ENCODE results near the gene RBCK1.
"Not testable (repeated sequence)": the region's sequence is repeated elsewhere in the genome, so short reads cannot be mapped to it uniquely, and the experiment has no call there.

RBCK1 gene

GRCh38 chr20:381581-382290 lies 26.4 kb upstream of the RBCK1 start:
- peaks cover 20% of the 10 kb centered on the region for H3K36me3 Mint-ChIP-seq (ENCODE audit: insufficient read depth)

GRCh38 chr20:382291-383115 lies 25.6 kb upstream of the RBCK1 start:
- Mint-ChIP-seq H3K27ac (ENCODE audit: low read depth) (peak overlapping the region; percentile 46), H3K36me3 (ENCODE audit: insufficient read depth) (peaks cover 20% of the 10 kb centered on the region), H3K4me3 (peak overlapping the region; percentile 86), H3K4me1 (peaks cover 10% of the 10 kb centered on the region), H3K9me3 (no peaks in the 10 kb centered on the region), H3K27me3 (no peaks in the 10 kb centered on the region)
- DNase-seq (ENCODE audit: low spot score in 2 of 2), result peak in 1 of 2 donors; percentile 14
- ATAC-seq (replicated peaks; ENCODE audit: extremely low read depth, poor library complexity, severe bottlenecking), result no peak

More at GRCh38 chr20:381581-382290, 26.4 kb upstream of the RBCK1 start:
- no peaks in the 10 kb centered on the region for H3K27me3 Mint-ChIP-seq
- H3K9me3 Mint-ChIP-seq, result no peaks in the 10 kb centered on the region
- peak overlapping the region; percentile 46 for H3K27ac Mint-ChIP-seq (ENCODE audit: low read depth)
- ATAC-seq (replicated peaks; ENCODE audit: extremely low read depth, poor library complexity, severe bottlenecking), result peak; percentile 66
- peak; percentile 44 to 60 for DNase-seq (ENCODE audit: low spot score in 2 of 2)
- peaks cover 10% of the 10 kb centered on the region for H3K4me1 Mint-ChIP-seq
- peak overlapping the region; percentile 86 for H3K4me3 Mint-ChIP-seq

- no peak for ATAC-seq (replicated peaks; ENCODE audit: extremely low read depth, poor library complexity, severe bottlenecking)
These were observed 24.2 kb upstream of the RBCK1 start for GRCh38 chr20:383889-384288.

GRCh38 chr20:384723-385122 lies 23.4 kb upstream of the RBCK1 start:
- Mint-ChIP-seq H3K36me3 (ENCODE audit: insufficient read depth) (peaks cover 26% of the 10 kb centered on the region), H3K4me3 (no peak overlapping the region), H3K27me3 (no peaks in the 10 kb centered on the region), H3K27ac (ENCODE audit: low read depth) (no peak overlapping the region), H3K4me1 (peaks cover 15% of the 10 kb centered on the region), H3K9me3 (no peaks in the 10 kb centered on the region)
- DNase-seq (ENCODE audit: low spot score in 2 of 2) (no peak), ATAC-seq (replicated peaks; ENCODE audit: extremely low read depth, poor library complexity, severe bottlenecking) (no peak)

More at GRCh38 chr20:383889-384288, 24.2 kb upstream of the RBCK1 start:
- Mint-ChIP-seq H3K27me3 (no peaks in the 10 kb centered on the region), H3K4me3 (no peak overlapping the region), H3K36me3 (ENCODE audit: insufficient read depth) (peaks cover 20% of the 10 kb centered on the region), H3K9me3 (no peaks in the 10 kb centered on the region), H3K4me1 (peaks cover 10% of the 10 kb centered on the region), H3K27ac (ENCODE audit: low read depth) (peak overlapping the region; percentile 37)
- DNase-seq (ENCODE audit: low spot score in 2 of 2), result no peak

GRCh38 chr20:385448-385847 lies 22.7 kb upstream of the RBCK1 start:
- Mint-ChIP-seq H3K36me3 (ENCODE audit: insufficient read depth) (peaks cover 32% of the 10 kb centered on the region), H3K9me3 (no peaks in the 10 kb centered on the region), H3K27me3 (no peaks in the 10 kb centered on the region), H3K27ac (ENCODE audit: low read depth) (no peak overlapping the region), H3K4me1 (peaks cover 15% of the 10 kb centered on the region), H3K4me3 (no peak overlapping the region)
- ATAC-seq (replicated peaks; ENCODE audit: extremely low read depth, poor library complexity, severe bottlenecking), result no peak
- no peak for DNase-seq (ENCODE audit: low spot score in 2 of 2)

GRCh38 chr20:386634-387033 lies 21.5 kb upstream of the RBCK1 start:
- Mint-ChIP-seq H3K36me3 (ENCODE audit: insufficient read depth) (peaks cover 38% of the 10 kb centered on the region), H3K4me1 (peaks cover 15% of the 10 kb centered on the region)
- H3K27ac Mint-ChIP-seq (ENCODE audit: low read depth); DNase-seq (ENCODE audit: low spot score in 2 of 2); H3K4me3 Mint-ChIP-seq; ATAC-seq (replicated peaks; ENCODE audit: extremely low read depth, poor library complexity, severe bottlenecking); H3K27me3 Mint-ChIP-seq; H3K9me3 Mint-ChIP-seq: not testable (repeated sequence)

GRCh38 chr20:387520-387919 lies 20.6 kb upstream of the RBCK1 start:
- no peak for ATAC-seq (replicated peaks; ENCODE audit: extremely low read depth, poor library complexity, severe bottlenecking)
- Mint-ChIP-seq H3K27me3 (no peaks in the 10 kb centered on the region), H3K9me3 (no peaks in the 10 kb centered on the region), H3K36me3 (ENCODE audit: insufficient read depth) (peaks cover 39% of the 10 kb centered on the region), H3K4me1 (peaks cover 15% of the 10 kb centered on the region), H3K4me3 (no peak overlapping the region), H3K27ac (ENCODE audit: low read depth) (no peak overlapping the region)
- DNase-seq (ENCODE audit: low spot score in 2 of 2), result no peak

GRCh38 chr20:388034-388994 lies 19.8 kb upstream of the RBCK1 start:
- Mint-ChIP-seq H3K27me3 (no peaks in the 10 kb centered on the region), H3K27ac (ENCODE audit: low read depth) (no peak overlapping the region), H3K4me3 (no peak overlapping the region), H3K4me1 (peaks cover 15% of the 10 kb centered on the region), H3K9me3 (no peaks in the 10 kb centered on the region), H3K36me3 (ENCODE audit: insufficient read depth) (peaks cover 44% of the 10 kb centered on the region)
- no peak for ATAC-seq (replicated peaks; ENCODE audit: extremely low read depth, poor library complexity, severe bottlenecking)
- no peak for DNase-seq (ENCODE audit: low spot score in 2 of 2)

GRCh38 chr20:389220-389619 lies 18.9 kb upstream of the RBCK1 start:
- no peak for ATAC-seq (replicated peaks; ENCODE audit: extremely low read depth, poor library complexity, severe bottlenecking)

GRCh38 chr20:391041-391711 lies 16.9 kb upstream of the RBCK1 start:
- Mint-ChIP-seq H3K27me3 (no peaks in the 10 kb centered on the region), H3K27ac (ENCODE audit: low read depth) (no peak overlapping the region), H3K9me3 (no peaks in the 10 kb centered on the region), H3K4me3 (no peak overlapping the region), H3K4me1 (peaks cover 5% of the 10 kb centered on the region), H3K36me3 (ENCODE audit: insufficient read depth) (peaks cover 51% of the 10 kb centered on the region)
- no peak for DNase-seq (ENCODE audit: low spot score in 2 of 2)
- no peak for ATAC-seq (replicated peaks; ENCODE audit: extremely low read depth, poor library complexity, severe bottlenecking)

More at GRCh38 chr20:389220-389619, 18.9 kb upstream of the RBCK1 start:
- no peak overlapping the region for H3K4me3 Mint-ChIP-seq
- H3K27me3 Mint-ChIP-seq, result no peaks in the 10 kb centered on the region
- no peak for DNase-seq (ENCODE audit: low spot score in 2 of 2)
- peaks cover 9% of the 10 kb centered on the region for H3K4me1 Mint-ChIP-seq
- peaks cover 50% of the 10 kb centered on the region for H3K36me3 Mint-ChIP-seq (ENCODE audit: insufficient read depth)
- no peaks in the 10 kb centered on the region for H3K9me3 Mint-ChIP-seq
- H3K27ac Mint-ChIP-seq (ENCODE audit: low read depth), result no peak overlapping the region

GRCh38 chr20:393296-393695 lies 14.8 kb upstream of the RBCK1 start:
- Mint-ChIP-seq H3K27ac (ENCODE audit: low read depth) (peak overlapping the region; percentile 53), H3K36me3 (ENCODE audit: insufficient read depth) (peaks cover 59% of the 10 kb centered on the region)
- not testable (repeated sequence) for ATAC-seq (replicated peaks; ENCODE audit: extremely low read depth, poor library complexity, severe bottlenecking); H3K9me3 Mint-ChIP-seq; H3K27me3 Mint-ChIP-seq; H3K4me3 Mint-ChIP-seq; H3K4me1 Mint-ChIP-seq; DNase-seq (ENCODE audit: low spot score in 2 of 2)

GRCh38 chr20:396252-396618 lies 11.9 kb upstream of the RBCK1 start:
- H3K9me3 Mint-ChIP-seq, result no peaks in the 10 kb centered on the region

More at GRCh38 chr20:396252-396618, 11.9 kb upstream of the RBCK1 start:
- Mint-ChIP-seq H3K27me3 (no peaks in the 10 kb centered on the region), H3K4me1 (no peaks in the 10 kb centered on the region), H3K36me3 (ENCODE audit: insufficient read depth) (peaks cover 40% of the 10 kb centered on the region), H3K4me3 (no peak overlapping the region), H3K27ac (ENCODE audit: low read depth) (no peak overlapping the region)
- DNase-seq (ENCODE audit: low spot score in 2 of 2) (no peak), ATAC-seq (replicated peaks; ENCODE audit: extremely low read depth, poor library complexity, severe bottlenecking) (no peak)

All from central memory CD8-positive, alpha-beta T cell (primary cell).